Measurements from ENCODE around the gene BAMBI. TPM values are rescaled to one million over a fixed set of nuclear protein-coding genes. Genes with fewer than 3 reads are reported as not detected.

The BAMBI gene
- total and polyA plus RNA-seq, 2 of the 8 experiments (the other 6 are each of a cell fraction or from before 2014, with no cell fraction given): 5.6 to 26.4 TPM

- Histone ChIP-seq H3K27ac (ENCODE audit: low read depth, low read length) (no peak overlapping the region), H3K79me1 (ENCODE audit: low read depth, low read length) (no peaks in the 10 kb centered on the region), H2AK5ac (ENCODE audit: low read depth, low read length) (no peak overlapping the region), H3K14ac (ENCODE audit: insufficient read length) (no peak overlapping the region), H3K23me2 (ENCODE audit: low read depth, low read length) (no peaks in the 10 kb centered on the region), H3K79me2 (ENCODE audit: control insufficient read depth in 1 of 2, insufficient read depth in 2 of 2, low read length in 2 of 2) (no peaks in the 10 kb centered on the region), H4K91ac (replicated peaks; ENCODE audit: insufficient read length, low read length) (no peak overlapping the region), H3K9me3 (ENCODE audit: insufficient read depth in 2 of 2, low read depth in 1 of 2, low read length in 1 of 2) (no peaks in the 10 kb centered on the region), H3K4ac (replicated peaks; ENCODE audit: insufficient read length, low read depth, low read length) (no peak overlapping the region), H3K9ac (replicated peaks in 1 of 4; ENCODE audit: extremely low read depth in 1 of 4, low read depth in 3 of 4, low read length in 3 of 4) (no peak overlapping the region), H3K23ac (ENCODE audit: insufficient read length) (no peak overlapping the region), H2AFZ (ENCODE audit: low read length) (no peak overlapping the region), H4K20me1 (replicated peaks in 1 of 2; ENCODE audit: control insufficient read depth in 1 of 2, insufficient read depth in 2 of 2, low read length in 2 of 2) (no peaks in the 10 kb centered on the region), H3K4me2 (ENCODE audit: insufficient read depth in 1 of 2, low read depth in 2 of 2, low read length in 2 of 2) (no peak overlapping the region), H3K18ac (ENCODE audit: extremely low read depth, low read length) (no peak overlapping the region), H3K36me3 (ENCODE audit: control insufficient read depth in 2 of 4, insufficient read depth in 4 of 4, low read length in 3 of 4) (no peaks in the 10 kb centered on the region), H3K27me3 (replicated peaks in 1 of 4; ENCODE audit: control insufficient read depth in 3 of 4, extremely low read depth in 1 of 4, insufficient read depth in 3 of 4, low read length in 3 of 4) (no peaks in the 10 kb centered on the region), H3K4me3 (ENCODE audit: extremely low read depth in 1 of 4, insufficient read depth in 2 of 4, low read depth in 3 of 4, low read length in 4 of 4) (no peak overlapping the region), H2BK120ac (replicated peaks; ENCODE audit: low read depth, low read length) (no peak overlapping the region), H4K5ac (ENCODE audit: insufficient read length, low read depth, low read length) (no peak overlapping the region), H4K8ac (ENCODE audit: extremely low read depth, insufficient read depth, low read length) (no peak overlapping the region), H3K56ac (replicated peaks; ENCODE audit: insufficient read length, low read depth, low read length) (no peak overlapping the region), H2BK12ac (ENCODE audit: low read depth, low read length) (no peak overlapping the region), H2BK15ac (ENCODE audit: low read length) (no peak overlapping the region), H2BK5ac (ENCODE audit: low read depth, low read length) (no peak overlapping the region; the same call in 1 of the 2 replicates), H3K4me1 (replicated peaks in 1 of 4; ENCODE audit: control insufficient read depth in 3 of 4, insufficient read depth in 4 of 4, low read length in 3 of 4) (peaks cover 2 to 14% (median 10%) of the 10 kb centered on the region in 4 experiments; a peak in 6 of 7 replicates), H2BK20ac (ENCODE audit: low read length) (no peak overlapping the region)
- no peak for DNase-seq (ENCODE audit: low read depth in 1 of 2, low spot score in 2 of 2)
- FAIRE-seq: no peak
- WGBS, 2 experiments (ENCODE audit: extremely low coverage in 1 of 2, insufficient coverage in 1 of 2, insufficient read length in 1 of 2, insufficient replicate concordance in 2 of 2, low coverage in 1 of 2, low lambda C conversion rate in 2 of 2, missing lambda C conversion rate in 1 of 2): 73% methylated on average over 2 of the region's 2 CpGs; no CpG with 5 or more reads in 1 of the 2 experiments
- POLR2A ChIA-PET (ENCODE audit: partially characterized antibody): interaction anchor here (0.8 kb wide), 1 partner anchor 11 kb away, joined by 3 read pairs; no protein-coding TSS in a partner anchor
- CTCF ChIA-PET (ENCODE audit: partially characterized antibody): interaction anchor here (0.7 to 1.8 kb wide), 5 partner anchors 11 to 301 kb away, joined by 3 to 5 read pairs (median 4); no protein-coding TSS in a partner anchor
Observed at GRCh38 chr10:28690545-28690944, 13.2 kb downstream of the BAMBI start.

Measured in H1 (cell line).